OCI-LY7 (cell line): ENCODE measurements around the gene TLX1. TPM values are rescaled to one million over a fixed set of nuclear protein-coding genes. Genes with fewer than 3 reads are reported as not detected.

Experiments used
- BruUV-seq: library from RNA; stranded (reverse); fragments of 400-500 nt; replicated peaks from 2 replicates; lab custom pipeline; 2021; lab: Mats Ljungman, UMichigan
- CTCF ChIA-PET: fragments of 300-600 bp; sonication (Branson Sonifier 250); formaldehyde crosslinking; loops from one replicate; lab custom pipeline; 2022; ENCODE audit warnings: antibody characterized with exemption; ENCODE audit not compliant: unreplicated experiment; lab: Charles Lee
- POLR2A ChIA-PET: fragments of 300-600 bp; sonication (Branson Sonifier 250); formaldehyde crosslinking; loops from one replicate; lab custom pipeline; 2022; ENCODE audit warnings: antibody characterized with exemption; lab: Charles Lee
- DNase-seq: peaks from one replicate; pipeline ENCODE4 v3.0.0-alpha.2; 2015; ENCODE audit warnings: low spot score
- H2AFZ ChIP-seq: fragments of 200-600 bp; sonication (generic), shearing (Covaris generic); 2 replicates; pipeline ENCODE4 v1.6.1; 2014; ENCODE audit warnings: mild to moderate bottlenecking, antibody characterized with exemption, low read length, moderate library complexity
- H3K27ac ChIP-seq: fragments of 200-600 bp; sonication (generic); 2 replicates; pipeline ENCODE4 v1.5.1; 2014; ENCODE audit warnings: mixed run types, low read depth, mild to moderate bottlenecking, moderate library complexity, low read length, inconsistent platforms; ENCODE audit not compliant: poor library complexity, severe bottlenecking
- H3K36me3 ChIP-seq: fragments of 200-600 bp; sonication (generic); 2 replicates; pipeline ENCODE4 v1.6.1; 2014; ENCODE audit warnings: mild to moderate bottlenecking, antibody characterized with exemption, low read length, moderate library complexity, mixed read lengths; ENCODE audit not compliant: insufficient read depth
- H3K4me1 ChIP-seq: fragments of 200-600 bp; sonication (generic); 2 replicates; pipeline ENCODE4 v1.5.1; 2014; ENCODE audit warnings: mild to moderate bottlenecking, low read length; ENCODE audit not compliant: insufficient read depth, poor library complexity, severe bottlenecking
- H3K4me2 ChIP-seq: fragments of 200-600 bp; sonication (generic); 2 replicates; pipeline ENCODE4 v1.6.1; 2014; ENCODE audit warnings: mild to moderate bottlenecking, low read length
- H3K4me3 ChIP-seq: fragments of 200-600 bp; sonication (generic); 2 replicates; pipeline ENCODE4 v1.5.1; 2014; ENCODE audit warnings: mild to moderate bottlenecking, low read depth, low read length; ENCODE audit not compliant: poor library complexity, severe bottlenecking
- H3K79me2 ChIP-seq: fragments of 200-600 bp; sonication (generic); 2 replicates; pipeline ENCODE4 v1.6.1; 2016; ENCODE audit warnings: low read depth, mild to moderate bottlenecking, low read length, moderate library complexity, mixed read lengths; ENCODE audit not compliant: insufficient read depth
- H3K9me2 ChIP-seq: fragments of 200-600 bp; sonication (generic); 2 replicates; pipeline ENCODE4 v1.6.1; 2016; ENCODE audit warnings: mild to moderate bottlenecking, low read length, mixed read lengths; ENCODE audit not compliant: insufficient read depth
- H3K9me3 ChIP-seq: fragments of 200-600 bp; sonication (generic); 2 replicates; pipeline ENCODE4 v1.6.1; 2014; ENCODE audit warnings: mild to moderate bottlenecking, mixed run types, low read length, mixed read lengths
- H4K20me1 ChIP-seq: fragments of 200-600 bp; sonication (generic); 2 replicates; pipeline ENCODE4 v1.6.1; 2014; ENCODE audit warnings: mild to moderate bottlenecking, antibody characterized with exemption, low read length, moderate library complexity, mixed read lengths; ENCODE audit not compliant: insufficient read depth
- CTCF ChIP-seq: fragments of 200-600 bp; sonication (generic); conservative IDR thresholded peaks from 2 replicates; pipeline ENCODE4 v1.5.1; 2014; ENCODE audit warnings: mild to moderate bottlenecking, antibody characterized with exemption, low read length, moderate library complexity, mixed read lengths
- EZH2phosphoT487 ChIP-seq: fragments of 200-600 bp; sonication (generic); IDR thresholded peaks from 2 replicates; pipeline ENCODE4 v1.6.1; 2018; ENCODE audit warnings: low read depth, borderline replicate concordance, mild to moderate bottlenecking, mixed run types, antibody characterized with exemption, low read length, moderate library complexity, mixed read lengths
- intact Hi-C: fragments of 100-400 bp; cut with micrococcal nuclease; formaldehyde crosslinking; loops from one replicate; pipeline ENCODE4 v1.10.0; 2022; ENCODE audit not compliant: unreplicated experiment
- total RNA-seq, 2 experiments: library from RNA; depleted of rRNA in 1 of 2; stranded (reverse); fragments of >200 nt in 1 of 2; shearing (Covaris generic) in 1 of 2; gene quantifications; 2 replicates each; pipeline ENCODE4 v1.2.3, GENCODE V29; 2014 to 2022

The TLX1 gene
- total RNA-seq, 2 experiments from 2014 or later: not detected

GRCh38 chr10:101099901-101100300 is 31.2 kb upstream of the TLX1 start:
- intact Hi-C loops: no loop called here
- H4K20me1 ChIP-seq: no peaks in the 10 kb centered on the region
- H2AFZ ChIP-seq: no peak overlapping the region
- no peaks in the 10 kb centered on the region for H3K79me2 ChIP-seq
- no peaks in the 10 kb centered on the region for H3K36me3 ChIP-seq
- no peaks in the 10 kb centered on the region for H3K9me3 ChIP-seq
- BruUV-seq: no TSS peak
- no peak for TF ChIP-seq CTCF
- no peak for TF ChIP-seq EZH2phosphoT487
- no peak overlapping the region for H3K4me2 ChIP-seq
- H3K4me3 ChIP-seq: no peak overlapping the region
- CTCF ChIA-PET: interaction anchor here (0.5 to 0.6 kb wide), 2 partner anchors 43 to 456 kb away, joined by 3 read pairs; no protein-coding TSS in a partner anchor
- H3K27ac ChIP-seq: no peak overlapping the region
- POLR2A ChIA-PET: interaction anchor here (0.6 to 0.7 kb wide), 2 partner anchors 14 to 606 kb away, joined by 3 read pairs; no protein-coding TSS in a partner anchor
- H3K4me1 ChIP-seq: peaks cover 8% of the 10 kb centered on the region
- no peak for DNase-seq
- no peaks in the 10 kb centered on the region for H3K9me2 ChIP-seq

GRCh38 chr10:101101372-101101881 is 29.7 kb upstream of the TLX1 start:
- H3K9me2 ChIP-seq: no peaks in the 10 kb centered on the region
- no peaks in the 10 kb centered on the region for H3K79me2 ChIP-seq
- no peak overlapping the region for H3K27ac ChIP-seq
- no peak for DNase-seq
- no peaks in the 10 kb centered on the region for H3K36me3 ChIP-seq
- H3K4me1 ChIP-seq: no peaks in the 10 kb centered on the region
- no TSS peak for BruUV-seq
- no peak for TF ChIP-seq EZH2phosphoT487
- no peak for TF ChIP-seq CTCF
- POLR2A ChIA-PET: interaction anchor here (0.5 kb wide), 1 partner anchor 43 kb away, joined by 4 read pairs; no protein-coding TSS in a partner anchor
- no peak overlapping the region for H2AFZ ChIP-seq
- H3K4me3 ChIP-seq: no peak overlapping the region
- intact Hi-C loops: no loop called here
- H3K4me2 ChIP-seq: no peak overlapping the region
- H3K9me3 ChIP-seq: no peaks in the 10 kb centered on the region
- CTCF ChIA-PET: no interaction called here
- H4K20me1 ChIP-seq: no peaks in the 10 kb centered on the region

GRCh38 chr10:101103430-101103829 is 27.7 kb upstream of the TLX1 start:
- H3K9me3 ChIP-seq: no peaks in the 10 kb centered on the region
- no peaks in the 10 kb centered on the region for H3K79me2 ChIP-seq
- DNase-seq: no peak
- TF ChIP-seq EZH2phosphoT487 (no peak), CTCF (no peak)
- H3K4me3 ChIP-seq: no peak overlapping the region
- ChIA-PET CTCF (no interaction called here), POLR2A (no interaction called here)
- no peak overlapping the region for H3K4me2 ChIP-seq
- H2AFZ ChIP-seq: no peak overlapping the region
- H3K9me2 ChIP-seq: no peaks in the 10 kb centered on the region
- no peaks in the 10 kb centered on the region for H3K4me1 ChIP-seq
- H3K36me3 ChIP-seq: no peaks in the 10 kb centered on the region
- intact Hi-C loops: no loop called here
- no peak overlapping the region for H3K27ac ChIP-seq
- H4K20me1 ChIP-seq: no peaks in the 10 kb centered on the region
- BruUV-seq: no TSS peak
